ENCODE measurements around the gene AMER3.
"Not testable (repeated sequence)": the region's sequence is repeated elsewhere in the genome, so short reads cannot be mapped to it uniquely, and the experiment has no call there.

AMER3 gene, protein sequence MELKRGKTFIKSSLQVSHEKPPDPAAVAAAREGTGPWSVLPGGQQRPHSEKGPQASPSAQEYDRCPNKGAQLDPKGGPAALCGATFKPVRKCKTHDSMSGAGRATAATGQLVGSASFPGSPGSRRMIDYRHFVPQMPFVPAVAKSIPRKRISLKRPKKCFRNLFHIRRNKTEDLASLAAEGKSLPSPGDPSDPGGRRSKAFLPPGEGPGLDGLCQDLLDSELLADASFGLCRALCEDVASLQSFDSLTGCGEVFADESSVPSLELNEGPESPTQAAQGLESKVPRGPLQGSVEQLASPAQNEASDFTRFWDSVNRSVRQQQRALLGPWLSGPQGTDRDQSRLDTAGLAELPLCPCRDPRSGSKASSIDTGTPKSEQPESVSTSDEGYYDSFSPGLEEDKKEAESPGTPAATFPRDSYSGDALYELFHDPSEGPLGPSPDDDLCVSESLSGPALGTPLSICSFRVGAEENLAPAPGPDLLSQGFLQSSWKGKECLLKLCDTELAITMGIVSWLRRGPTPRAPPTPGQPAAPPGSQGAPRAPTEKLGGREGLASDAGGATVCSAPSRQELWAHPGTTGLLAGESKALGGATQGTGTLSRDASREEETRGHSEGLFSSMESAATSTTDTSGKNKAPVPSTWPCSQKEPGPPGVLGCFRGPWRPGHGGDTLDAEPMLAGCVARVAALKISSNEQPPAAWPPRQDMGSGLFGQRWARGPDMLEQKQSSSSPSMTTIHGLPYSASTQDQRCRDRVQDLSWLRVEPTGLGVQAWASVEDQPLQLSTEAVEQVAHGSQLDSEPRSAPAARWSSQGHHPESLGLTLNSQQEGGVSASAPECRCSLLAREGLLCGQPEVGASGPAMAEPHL

DNA sequence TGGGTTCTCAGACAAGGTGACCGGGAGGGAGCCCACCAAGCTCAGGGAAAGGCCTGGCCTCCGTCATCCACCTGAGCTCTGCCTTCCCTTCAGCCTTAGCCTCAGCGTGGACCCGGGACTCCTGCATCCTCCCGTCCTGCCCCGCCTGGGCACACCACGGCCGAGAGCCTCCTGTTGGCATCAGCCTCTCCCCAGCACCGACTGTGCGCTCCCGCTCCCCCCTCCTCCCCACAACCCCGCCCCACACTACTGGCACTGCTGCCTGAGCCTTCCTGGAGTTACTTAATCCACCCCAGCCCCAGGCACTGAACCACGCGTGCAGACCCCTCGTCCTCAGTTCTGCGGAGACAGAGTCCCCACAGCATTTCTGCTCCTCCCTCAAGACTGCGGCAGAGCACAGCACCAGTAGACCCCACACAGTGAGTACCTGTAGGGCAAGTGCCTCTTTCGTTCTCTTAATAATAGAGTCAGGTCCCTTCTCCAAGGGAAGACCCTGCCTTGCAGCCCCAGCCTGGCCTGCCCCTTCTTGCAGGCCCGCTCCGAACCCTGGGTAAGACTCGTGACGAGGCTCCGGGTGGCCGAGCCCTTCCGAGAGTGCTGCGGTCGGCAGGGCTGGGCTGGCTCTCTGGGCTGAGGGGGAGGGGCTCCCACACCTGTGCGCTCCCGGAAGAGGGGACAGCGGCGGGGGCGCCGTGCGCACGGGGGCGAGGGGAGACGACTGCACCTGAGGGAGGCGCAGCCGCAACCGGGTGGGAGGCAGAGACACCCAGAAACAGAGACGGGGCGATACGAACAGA lies at the start of gene AMER3:
AMER3 (plus strand) TSS at position 285 of the 797 bp plus-strand sequence. CDS start 6,533 bp downstream, outside the sequence.
- in situ Hi-C loops (cut with MboI; ENCODE audit: low sequenced_read_pairs), result no loop called here

DNA sequence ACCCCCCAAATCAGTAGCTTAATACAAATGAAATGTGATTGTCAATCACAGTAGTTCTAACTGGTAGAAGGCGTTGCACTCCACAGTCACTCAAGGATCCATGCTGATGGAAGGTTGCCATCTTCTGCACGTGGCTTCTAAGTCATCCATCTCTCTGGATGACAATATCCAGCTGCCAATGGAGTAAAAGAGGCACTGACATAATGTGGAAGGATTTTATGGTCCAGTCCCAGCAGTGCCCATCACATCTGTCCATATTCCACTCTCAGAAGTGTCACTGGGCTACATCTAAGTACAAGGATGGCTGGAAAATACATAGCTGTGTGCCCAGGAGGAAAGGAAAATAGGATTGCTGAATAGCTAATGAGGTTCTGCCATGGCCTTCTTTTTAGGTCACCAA lies 40.5 kb upstream of the AMER3 start:
- in situ Hi-C loops (cut with MboI; ENCODE audit: low sequenced_read_pairs), result not testable (repeated sequence)

DNA sequence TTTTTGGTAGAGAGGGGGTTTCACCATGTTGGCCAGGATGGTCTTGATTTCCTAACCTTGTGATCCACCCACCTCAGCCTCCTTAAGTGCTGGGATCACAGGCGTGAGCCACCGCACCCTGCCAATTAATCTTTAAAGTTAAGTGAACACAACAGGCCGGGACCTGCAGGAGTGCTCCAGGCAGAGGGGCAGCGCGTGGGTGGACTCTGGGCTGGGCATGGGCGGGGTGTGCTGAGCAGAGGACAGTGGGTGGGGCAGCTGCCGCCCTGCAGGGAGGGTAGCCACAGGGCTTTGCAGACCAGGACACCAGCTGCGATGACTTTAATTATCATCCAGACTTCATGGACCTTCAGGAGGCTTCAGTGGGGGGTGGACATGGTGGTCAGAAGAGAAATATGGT lies 35.3 kb upstream of the AMER3 start:
- in situ Hi-C loops (cut with MboI; ENCODE audit: low sequenced_read_pairs), result no loop called here

DNA sequence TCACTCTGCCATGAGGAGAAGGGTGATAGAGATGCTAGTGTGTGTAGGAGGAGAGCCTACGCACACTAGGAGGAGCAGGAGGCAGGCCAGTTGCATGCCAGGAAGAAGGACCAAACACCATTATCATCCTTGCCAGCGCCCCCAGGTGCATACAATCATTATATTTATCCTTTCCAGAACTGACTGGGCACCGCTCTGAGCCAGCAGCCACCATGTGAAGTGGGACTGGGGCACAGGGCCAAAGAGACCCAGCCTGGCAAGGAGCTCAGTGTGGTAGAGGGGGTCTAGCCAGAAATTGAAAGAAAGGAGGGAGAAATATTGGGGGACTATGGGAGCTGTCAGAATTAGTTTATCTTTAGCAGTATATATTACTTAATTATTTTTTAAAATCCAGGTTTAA lies 34.8 kb upstream of the AMER3 start:
- in situ Hi-C loops (cut with MboI; ENCODE audit: low sequenced_read_pairs), result no loop called here

DNA sequence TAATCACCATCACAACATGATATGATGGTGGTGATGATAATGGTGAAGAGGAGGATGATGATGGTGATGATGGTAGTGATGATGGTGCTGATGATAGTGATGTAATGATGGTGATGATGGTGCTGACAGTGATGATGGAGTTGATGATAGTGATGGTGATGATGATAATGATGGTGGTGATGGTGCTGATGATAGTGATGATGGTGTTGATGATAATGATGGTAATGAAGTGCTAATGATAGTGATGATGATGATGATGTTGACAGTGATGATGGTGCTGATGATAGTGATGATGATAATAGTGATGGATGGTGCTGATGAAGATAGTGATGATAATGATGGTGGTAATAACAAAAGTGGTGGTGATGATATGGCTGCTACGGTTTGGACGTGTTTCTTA lies 30.9 kb upstream of the AMER3 start:
- in situ Hi-C loops (cut with MboI; ENCODE audit: low sequenced_read_pairs), result no loop called here

DNA sequence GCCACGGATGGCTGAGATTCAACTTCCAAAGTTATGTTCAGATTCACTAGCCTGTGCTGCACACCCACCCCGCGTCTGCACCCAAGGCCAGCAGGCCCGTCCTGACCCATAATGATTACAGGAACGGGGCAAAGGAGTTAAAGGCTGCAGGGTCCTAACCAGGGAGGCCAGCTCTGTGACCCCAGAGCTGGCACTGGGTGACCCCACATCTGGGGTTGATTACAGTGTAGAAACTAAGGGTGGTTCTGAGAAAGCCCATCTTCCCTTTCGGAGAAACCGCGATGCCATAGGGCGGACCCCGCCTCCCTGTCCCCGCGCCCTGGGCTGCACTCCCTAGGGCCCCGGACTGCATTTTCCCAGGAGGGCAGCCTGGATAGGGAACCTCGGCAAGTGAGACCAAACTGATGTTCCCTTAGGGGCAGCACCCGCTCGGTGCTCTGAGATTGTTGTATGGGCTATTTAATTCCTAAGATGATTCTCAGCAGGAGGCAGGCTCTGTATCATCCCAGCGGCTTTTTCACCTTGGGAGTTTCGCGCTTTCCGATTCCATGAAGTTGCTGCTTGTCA lies 28.6 kb upstream of the AMER3 start:
- in situ Hi-C loops (cut with MboI; ENCODE audit: low sequenced_read_pairs), result no loop called here

DNA sequence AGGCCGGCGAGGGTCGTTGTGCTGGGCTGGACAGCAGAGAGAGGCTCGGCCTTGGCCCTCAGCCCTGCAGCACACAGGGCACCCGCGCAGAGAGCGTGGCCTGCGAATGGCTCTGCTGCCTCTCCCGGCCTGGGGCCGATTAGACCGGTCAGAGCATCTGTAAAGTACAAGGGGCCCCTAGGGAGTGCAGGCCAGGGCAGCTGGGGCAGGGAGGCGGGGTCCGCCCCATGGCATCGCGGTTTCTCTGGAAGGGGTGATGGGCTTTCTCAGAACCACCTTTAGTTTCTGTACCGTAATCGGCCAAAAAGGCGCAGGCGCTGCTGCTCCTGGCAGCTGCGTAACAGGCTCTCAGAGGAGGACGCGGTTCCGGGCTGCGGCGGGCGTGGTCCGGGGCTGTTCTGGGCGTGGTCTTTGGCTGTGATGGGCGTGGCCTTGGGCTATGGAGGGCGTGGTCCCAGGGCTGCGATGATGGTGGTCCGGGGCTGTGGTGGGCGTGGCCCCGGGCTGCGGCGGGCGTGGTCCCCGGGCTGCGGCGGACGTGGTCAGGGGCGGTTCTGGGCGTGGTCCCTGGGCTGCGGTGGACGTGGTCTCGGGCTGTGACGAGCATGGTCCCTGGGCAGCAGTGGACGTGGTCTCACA lies 27.9 kb upstream of the AMER3 start:
- in situ Hi-C loops (cut with MboI; ENCODE audit: low sequenced_read_pairs), result no loop called here

DNA sequence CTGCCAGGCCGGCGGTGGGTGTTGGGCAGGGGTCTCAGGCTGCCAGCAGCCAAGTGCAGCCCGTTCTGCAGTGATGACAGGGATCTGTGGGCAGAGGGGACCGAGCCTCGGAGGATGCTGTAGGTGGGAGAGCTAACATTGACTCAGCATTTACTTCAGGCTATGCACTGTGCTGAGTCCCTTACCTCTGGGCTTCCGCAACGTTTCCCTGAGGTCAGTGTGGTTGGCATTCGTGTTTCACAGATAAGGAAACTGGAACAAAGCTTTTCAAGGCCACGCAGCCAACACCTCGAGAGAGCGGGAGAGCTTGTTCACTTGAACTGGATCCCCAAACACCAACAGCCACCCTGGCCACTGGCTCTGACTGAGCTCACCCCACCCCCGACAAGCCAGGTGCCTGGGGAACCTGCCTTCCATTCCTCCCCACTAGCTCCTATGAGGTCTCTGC lies 27.3 kb upstream of the AMER3 start:
- in situ Hi-C loops (cut with MboI; ENCODE audit: low sequenced_read_pairs), result no loop called here

DNA sequence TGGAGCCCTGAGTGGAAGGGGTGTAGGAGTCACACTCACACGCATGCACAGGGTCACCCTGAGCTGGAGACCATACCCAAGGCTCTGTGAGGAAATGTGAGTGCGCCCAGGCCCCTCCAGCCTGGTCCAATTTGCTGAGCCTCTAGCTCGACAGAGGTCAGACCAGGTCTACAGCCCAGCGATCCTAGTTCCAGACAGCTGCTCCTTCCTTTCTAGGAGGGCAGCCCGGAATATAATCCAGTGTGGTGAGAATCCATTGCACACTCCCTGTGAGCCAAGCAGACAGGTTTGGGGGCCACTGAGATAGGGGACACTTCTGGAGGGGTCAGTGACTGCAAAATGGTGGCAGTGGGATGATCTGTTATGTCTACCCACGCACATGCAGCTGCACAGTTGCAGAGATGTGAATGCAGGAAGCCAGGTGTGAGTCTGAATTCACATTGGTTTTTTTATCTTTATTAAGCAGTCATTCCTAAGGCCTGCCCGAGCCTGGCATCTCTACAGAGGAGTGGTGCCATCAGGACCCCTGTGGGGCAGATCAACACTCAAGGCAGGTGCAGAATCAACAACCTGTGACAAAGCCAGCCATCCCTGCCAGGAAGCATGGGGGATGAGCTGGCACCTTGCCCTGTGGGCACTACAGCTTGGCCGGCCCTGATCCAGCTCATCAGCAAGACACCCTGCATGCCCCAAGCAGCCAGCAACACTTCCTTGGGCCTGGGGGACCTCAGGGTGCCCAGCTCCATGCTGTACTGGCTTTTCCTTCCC lies 26.6 kb upstream of the AMER3 start, which contains the start of gene GPR148:
GPR148 (plus strand) TSS at position 522 of the 768 bp plus-strand sequence; CDS start at position 604, 82 bp downstream.
- in situ Hi-C loops (cut with MboI; ENCODE audit: low sequenced_read_pairs), result no loop called here

DNA sequence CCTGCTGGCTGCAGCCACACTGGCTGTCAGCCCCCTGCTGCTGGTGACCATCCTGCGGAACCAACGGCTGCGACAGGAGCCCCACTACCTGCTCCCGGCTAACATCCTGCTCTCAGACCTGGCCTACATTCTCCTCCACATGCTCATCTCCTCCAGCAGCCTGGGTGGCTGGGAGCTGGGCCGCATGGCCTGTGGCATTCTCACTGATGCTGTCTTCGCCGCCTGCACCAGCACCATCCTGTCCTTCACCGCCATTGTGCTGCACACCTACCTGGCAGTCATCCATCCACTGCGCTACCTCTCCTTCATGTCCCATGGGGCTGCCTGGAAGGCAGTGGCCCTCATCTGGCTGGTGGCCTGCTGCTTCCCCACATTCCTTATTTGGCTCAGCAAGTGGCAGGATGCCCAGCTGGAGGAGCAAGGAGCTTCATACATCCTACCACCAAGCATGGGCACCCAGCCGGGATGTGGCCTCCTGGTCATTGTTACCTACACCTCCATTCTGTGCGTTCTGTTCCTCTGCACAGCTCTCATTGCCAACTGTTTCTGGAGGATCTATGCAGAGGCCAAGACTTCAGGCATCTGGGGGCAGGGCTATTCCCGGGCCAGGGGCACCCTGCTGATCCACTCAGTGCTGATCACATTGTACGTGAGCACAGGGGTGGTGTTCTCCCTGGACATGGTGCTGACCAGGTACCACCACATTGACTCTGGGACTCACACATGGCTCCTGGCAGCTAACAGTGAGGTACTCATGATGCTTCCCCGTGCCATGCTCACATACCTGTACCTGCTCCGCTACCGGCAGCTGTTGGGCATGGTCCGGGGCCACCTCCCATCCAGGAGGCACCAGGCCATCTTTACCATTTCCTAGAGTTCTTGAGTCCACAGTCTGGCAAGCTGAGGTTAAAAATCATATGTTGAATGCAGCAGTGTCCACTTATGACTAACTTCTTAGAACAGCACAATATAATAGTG lies 25.7 kb upstream of the AMER3 start:
- in situ Hi-C loops (cut with MboI; ENCODE audit: low sequenced_read_pairs), result no loop called here

DNA sequence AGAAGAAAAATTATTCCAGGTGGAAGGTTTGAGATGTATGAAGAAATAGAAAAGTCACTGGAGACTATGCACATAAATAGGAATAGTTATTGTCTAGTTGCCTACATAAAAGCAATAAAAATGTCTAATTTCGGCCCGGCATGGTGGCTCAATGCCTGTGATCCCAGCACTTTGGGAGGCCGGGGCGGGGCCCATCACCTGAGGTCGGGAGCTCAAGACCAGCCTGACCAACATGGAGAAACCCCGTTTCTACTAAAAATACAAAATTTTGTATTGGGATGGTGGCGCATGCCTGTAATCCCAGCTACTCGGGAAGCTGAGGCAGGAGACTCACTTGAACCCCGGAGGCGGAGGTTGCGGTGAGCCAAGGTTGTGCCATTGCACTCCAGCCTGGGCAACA lies 23.1 kb upstream of the AMER3 start:
- in situ Hi-C loops (cut with MboI; ENCODE audit: low sequenced_read_pairs), result not testable (repeated sequence)

DNA sequence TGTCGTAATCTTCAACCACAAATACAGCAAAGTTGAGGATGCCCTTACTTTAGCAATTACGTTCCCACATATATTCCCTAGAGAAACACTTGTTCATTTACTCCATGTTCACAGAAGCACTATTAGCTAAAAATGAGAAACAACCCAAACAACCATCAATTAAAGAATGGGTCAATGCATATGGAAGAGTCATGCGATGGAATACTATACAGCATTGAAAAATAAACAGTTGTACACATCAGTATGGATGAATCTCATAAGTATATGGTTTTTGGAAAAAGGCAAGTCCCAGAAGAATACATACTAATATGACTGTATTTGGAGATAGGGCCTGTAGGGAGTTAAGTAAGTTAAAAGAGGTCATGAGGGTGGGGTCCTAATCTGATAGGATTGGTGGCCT lies 20.1 kb upstream of the AMER3 start:
- in situ Hi-C loops (cut with MboI; ENCODE audit: low sequenced_read_pairs), result no loop called here

DNA sequence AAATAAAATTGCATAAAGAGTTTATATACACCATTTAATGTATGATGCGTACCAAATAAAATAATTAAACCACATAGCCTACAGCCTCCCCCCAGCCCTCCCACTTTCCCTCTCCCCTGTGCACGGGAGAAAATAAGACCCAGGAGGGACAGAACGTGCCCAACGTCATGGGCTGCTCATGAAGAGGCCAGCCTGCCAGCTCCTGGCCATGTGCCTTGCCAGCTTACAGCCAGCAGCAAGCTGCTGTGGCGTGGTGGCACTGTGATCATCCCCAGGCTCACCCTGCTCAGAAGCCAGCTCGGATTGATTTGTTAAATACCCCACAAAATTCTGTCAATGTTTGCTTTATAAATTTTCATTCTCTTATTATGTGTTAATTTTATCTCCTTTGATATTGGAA lies 18.9 kb upstream of the AMER3 start:
- in situ Hi-C loops (cut with MboI; ENCODE audit: low sequenced_read_pairs), result no loop called here

DNA sequence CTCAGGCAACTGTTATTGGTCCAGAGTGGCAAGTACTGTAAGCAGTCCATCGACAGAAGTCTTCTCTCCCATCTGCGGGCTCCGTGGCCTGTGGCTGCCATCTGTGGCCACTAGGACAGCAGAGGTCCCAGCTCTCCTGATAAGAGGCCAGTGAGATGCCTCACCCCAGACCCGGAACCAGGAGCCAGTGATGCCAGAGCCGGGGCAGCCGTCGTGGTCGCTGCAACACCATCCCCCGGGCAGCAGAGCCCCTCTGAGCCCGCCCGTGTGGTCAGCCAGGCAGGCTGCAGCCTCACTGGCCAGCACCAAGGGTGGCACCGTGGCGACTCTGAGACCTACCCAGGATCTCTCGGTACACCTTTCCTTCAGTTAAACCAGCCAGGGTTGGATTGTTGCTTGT lies 17.7 kb upstream of the AMER3 start:
- in situ Hi-C loops (cut with MboI; ENCODE audit: low sequenced_read_pairs), result no loop called here

DNA sequence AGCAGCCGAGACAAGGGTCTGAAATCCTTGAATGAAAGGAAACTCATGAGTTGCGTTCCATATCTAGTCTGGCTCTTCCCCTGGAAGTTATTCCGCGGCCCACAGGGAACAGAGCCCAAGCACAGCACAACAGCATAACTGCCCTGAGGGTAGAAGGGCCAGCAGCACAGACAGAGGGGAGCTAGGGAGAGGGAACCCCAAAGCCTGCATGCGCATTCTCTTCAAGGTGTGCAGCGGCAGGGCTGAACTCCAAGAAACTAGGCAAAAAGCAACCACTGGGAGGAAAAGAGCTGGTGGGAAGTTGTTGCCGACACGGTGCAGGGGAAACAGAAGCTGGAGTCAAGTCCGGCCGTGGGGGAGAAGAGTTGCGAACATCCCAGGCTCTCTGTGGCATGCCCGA lies 14.7 kb upstream of the AMER3 start:
- in situ Hi-C loops (cut with MboI; ENCODE audit: low sequenced_read_pairs), result no loop called here

DNA sequence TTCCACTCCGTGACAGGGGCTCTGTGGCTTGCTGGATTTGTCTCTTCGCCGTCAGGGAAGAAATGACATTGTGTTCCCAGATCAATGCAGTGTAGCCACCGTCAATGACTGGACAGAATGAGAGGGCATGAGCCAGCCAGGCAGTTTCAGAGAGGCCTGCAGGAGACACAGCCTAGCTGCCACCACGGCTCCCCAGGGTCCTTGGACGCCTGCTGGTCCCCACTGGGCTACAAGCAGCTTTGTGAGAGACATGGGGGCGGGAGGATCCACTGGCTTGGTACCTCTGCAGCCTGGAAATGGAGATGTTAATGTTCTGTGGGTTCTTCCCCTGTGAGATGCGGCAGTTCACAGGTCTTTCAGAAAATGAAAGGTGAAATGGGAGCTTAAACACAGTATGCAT lies 12.1 kb upstream of the AMER3 start:
- in situ Hi-C loops (cut with MboI; ENCODE audit: low sequenced_read_pairs), result no loop called here

DNA sequence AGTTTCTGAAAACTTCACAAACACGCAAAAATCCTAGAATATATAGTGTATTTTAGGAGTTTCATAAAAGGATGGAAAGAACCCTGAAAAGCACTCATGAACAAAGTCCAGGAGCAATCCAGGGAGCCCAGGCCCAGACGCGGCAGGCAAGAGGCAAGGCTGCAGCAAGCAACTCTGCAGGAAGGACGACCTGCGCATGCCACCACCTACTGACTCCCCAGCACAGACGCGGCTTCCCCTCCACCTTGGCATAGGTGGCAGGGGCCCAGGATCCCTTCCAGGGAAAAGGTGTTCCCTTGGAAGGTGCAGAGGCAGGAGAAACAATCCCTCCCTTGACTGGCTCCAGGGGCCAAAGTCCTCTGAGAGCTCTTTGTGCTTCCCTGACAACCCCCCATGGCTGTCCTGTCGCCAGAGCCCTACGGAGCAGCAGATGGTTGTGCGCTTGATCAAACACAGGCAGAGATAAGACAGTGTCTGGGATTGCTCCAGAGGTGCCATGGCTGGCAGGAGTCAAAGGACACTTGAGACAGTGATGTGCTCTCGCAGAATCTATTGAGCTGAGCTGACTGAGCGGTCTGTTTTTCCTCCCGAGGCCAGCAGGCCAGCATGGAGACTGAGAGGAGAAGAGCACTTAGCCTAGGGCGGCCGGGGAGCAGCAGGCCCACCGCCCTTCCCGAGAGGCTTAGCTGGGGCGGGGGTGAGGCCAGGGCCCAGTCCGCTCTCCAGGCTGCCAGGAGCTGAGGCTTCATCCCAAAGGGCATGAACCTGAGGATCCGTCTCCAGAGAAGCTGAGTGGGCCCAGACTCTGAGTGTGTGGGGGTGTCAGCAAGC lies 10.8 kb upstream of the AMER3 start:
- in situ Hi-C loops (cut with MboI; ENCODE audit: low sequenced_read_pairs), result no loop called here

Data from HL-60/S4 treated with phorbol 12-myristate 13-acetate at 8.2 ng/mL for 4 days and 3 days (cell line).